ENCODE measurements around the gene LRMDA. TPM values are rescaled to one million over a fixed set of nuclear protein-coding genes. Genes with fewer than 3 reads are reported as not detected.
"Not testable (repeated sequence)": the region's sequence is repeated elsewhere in the genome, so short reads cannot be mapped to it uniquely, and the experiment has no call there.

The LRMDA gene
- total and polyA plus RNA-seq, 10 of the 15 experiments (the other 5 are each of a cell fraction or from before 2014, with no cell fraction given) = 0.07 to 0.54 (median 0.29) TPM; not detected in 4

- H3K9me3 ChIP-seq (replicated peaks; ENCODE audit: control insufficient read depth, insufficient read depth, low read length) = not testable (repeated sequence)
Observed at GRCh38 chr10:76584466-76584865, 1153.0 kb downstream of the LRMDA start.

More at GRCh38 chr10:76584466-76584865, 1153.0 kb downstream of the LRMDA start:
- H3K27ac ChIP-seq (ENCODE audit: control insufficient read depth, insufficient read depth); H4K20me1 ChIP-seq (ENCODE audit: control insufficient read depth, insufficient read depth); in situ Hi-C loops (cut with MboI); POLR2A ChIA-PET; H3K36me3 ChIP-seq (ENCODE audit: control insufficient read depth in 2 of 2, insufficient read depth in 2 of 2, low read length in 1 of 2); H3K9ac ChIP-seq (ENCODE audit: control insufficient read depth, insufficient read depth, low read length); DNase-seq (ENCODE audit: low read depth, low spot score); H3K27me3 ChIP-seq (replicated peaks in 1 of 2; ENCODE audit: control insufficient read depth in 2 of 2, insufficient read depth in 2 of 2, low read length in 1 of 2); H3K4me1 ChIP-seq (ENCODE audit: control insufficient read depth, insufficient read depth, low read length); H3K4me3 ChIP-seq; intact Hi-C loops (cut with micrococcal nuclease; ENCODE audit: unreplicated experiment); BruUV-seq (replicated peaks); CTCF ChIA-PET; FAIRE-seq; SMC1A ChIA-PET (ENCODE audit: uncharacterized antibody, unreplicated experiment); H3K4me2 ChIP-seq (ENCODE audit: control insufficient read depth, insufficient read depth); H3K79me2 ChIP-seq (ENCODE audit: control insufficient read depth, insufficient read depth, low read length); H2AFZ ChIP-seq (ENCODE audit: control insufficient read depth, low read depth, low read length); RAD21 ChIA-PET (ENCODE audit: unreplicated experiment); ATAC-seq: not testable (repeated sequence)
- 39% methylated on average over 9 of the region's 9 CpGs for WGBS (ENCODE audit: insufficient coverage, insufficient replicate concordance, low lambda C conversion rate, missing lambda C conversion rate)

MicroRNA genes within 50 kb of the gene (microRNA counts, 767-probe panel; counts per million panel counts)
- microRNA hsa-miR-606 = 55.3 counts per million

Small RNA genes lying within 50 kb of the gene (microRNA-seq; reads per million reads assigned to microRNA genes)
- gene MIR606 = not detected

Small RNA genes lying within 50 kb of the gene (small RNA-seq; reads per million reads assigned to genes)
- gene MIR606 (not detected), gene RN7SL518P (not detected), gene RNU6-673P (not detected)

Other genes with a start within 250 kb of the LRMDA start
- gene VDAC2, start 220.8 kb upstream of the LRMDA start, total RNA-seq (2014; rRNA removed) = 86.2 and 94.0 TPM in 2 replicates
- 150 and 155 TPM in 2 replicates for gene VDAC2, start 220.8 kb upstream of the LRMDA start, total RNA-seq (2014; rRNA removed; fragmentation: Illumina TruSeq; extraction: Trizol)
- gene VDAC2, start 220.8 kb upstream of the LRMDA start, total RNA-seq (2021) = 178 and 185 TPM in 2 replicates
- 73.4 and 79.1 TPM in 2 replicates for gene VDAC2, start 220.8 kb upstream of the LRMDA start, polyA plus RNA-seq (2011; rRNA removed)
- 175 and 220 TPM in 2 replicates for gene VDAC2, start 220.8 kb upstream of the LRMDA start, polyA plus RNA-seq (2014; fragmentation: Illumina TruSeq; extraction: Trizol)
- 100 to 1,000 TPM in 1 of 2 experiments, 10 to 100 TPM in 1; 99.7 to 136 TPM for gene VDAC2, start 220.8 kb upstream of the LRMDA start, polyA plus RNA-seq (2014; fragmentation: Nextera tagmentation; extraction: Ambion mirVana)
- gene VDAC2, start 220.8 kb upstream of the LRMDA start, polyA plus RNA-seq (2014; rRNA removed) = 92.2 and 95.9 TPM in 2 replicates
- 100 to 1,000 TPM; 293 to 294 TPM for gene VDAC2, start 220.8 kb upstream of the LRMDA start, polyA plus RNA-seq (2016; fragmentation: Nextera tagmentation; extraction: Ambion mirVana)
- 41.0 and 64.3 TPM in 2 replicates for gene COMTD1, start 195.7 kb upstream of the LRMDA start, total RNA-seq (2014; rRNA removed)
- gene COMTD1, start 195.7 kb upstream of the LRMDA start, total RNA-seq (2014; rRNA removed; fragmentation: Illumina TruSeq; extraction: Trizol) = 4.4 and 6.4 TPM in 2 replicates
- 43.2 and 46.3 TPM in 2 replicates for gene COMTD1, start 195.7 kb upstream of the LRMDA start, total RNA-seq (2021)
- 3.4 and 8.5 TPM in 2 replicates for gene COMTD1, start 195.7 kb upstream of the LRMDA start, polyA plus RNA-seq (2011; rRNA removed)
- gene COMTD1, start 195.7 kb upstream of the LRMDA start, polyA plus RNA-seq (2014; fragmentation: Illumina TruSeq; extraction: Trizol) = 2.5 TPM in 1 of 2 replicates, not detected in the other
- 1 to 10 TPM in 1 of 2 experiments, under 1 TPM in 1; 0.39 to 3.4 TPM for gene COMTD1, start 195.7 kb upstream of the LRMDA start, polyA plus RNA-seq (2014; fragmentation: Nextera tagmentation; extraction: Ambion mirVana)
- 51.8 and 55.0 TPM in 2 replicates for gene COMTD1, start 195.7 kb upstream of the LRMDA start, polyA plus RNA-seq (2014; rRNA removed)
- gene COMTD1, start 195.7 kb upstream of the LRMDA start, polyA plus RNA-seq (2016; fragmentation: Nextera tagmentation; extraction: Ambion mirVana) = 10 to 100 TPM; 43.5 to 47.1 TPM
- 0.11 TPM in 1 of 2 replicates, not detected in the other for gene ZNF503, start 29.9 kb upstream of the LRMDA start, total RNA-seq (2014; rRNA removed)
- gene ZNF503, start 29.9 kb upstream of the LRMDA start, total RNA-seq (2014; rRNA removed; fragmentation: Illumina TruSeq; extraction: Trizol) = 0.09 TPM in 1 of 2 replicates, not detected in the other
- gene ZNF503, start 29.9 kb upstream of the LRMDA start, total RNA-seq (2021) = 0.85 and 1.1 TPM in 2 replicates
- 0.04 and 0.10 TPM in 2 replicates for gene ZNF503, start 29.9 kb upstream of the LRMDA start, polyA plus RNA-seq (2011; rRNA removed)
- 0.07 TPM in 1 of 2 replicates, not detected in the other for gene ZNF503, start 29.9 kb upstream of the LRMDA start, polyA plus RNA-seq (2014; fragmentation: Illumina TruSeq; extraction: Trizol)
- gene ZNF503, start 29.9 kb upstream of the LRMDA start, polyA plus RNA-seq (2014; fragmentation: Nextera tagmentation; extraction: Ambion mirVana) = under 1 TPM; 0.05 to 0.11 TPM
- gene ZNF503, start 29.9 kb upstream of the LRMDA start, polyA plus RNA-seq (2014; rRNA removed) = 0.27 and 0.42 TPM in 2 replicates
- gene ZNF503, start 29.9 kb upstream of the LRMDA start, polyA plus RNA-seq (2016; fragmentation: Nextera tagmentation; extraction: Ambion mirVana) = under 1 TPM; 0.17 to 0.26 TPM

Data from GM12878 (cell line).